GM21390 (cell line): ENCODE data around the gene UCHL5.
"Not testable (repeated sequence)": the region's sequence is repeated elsewhere in the genome, so short reads cannot be mapped to it uniquely, and the experiment has no call there.

ENCODE experiments used
- ATAC-seq: cut with Tn5 transposase; IDR thresholded peaks from one replicate; pipeline ENCODE4 v1.9.1; 2021; ENCODE audit not compliant: unreplicated experiment

Gene UCHL5

DNA sequence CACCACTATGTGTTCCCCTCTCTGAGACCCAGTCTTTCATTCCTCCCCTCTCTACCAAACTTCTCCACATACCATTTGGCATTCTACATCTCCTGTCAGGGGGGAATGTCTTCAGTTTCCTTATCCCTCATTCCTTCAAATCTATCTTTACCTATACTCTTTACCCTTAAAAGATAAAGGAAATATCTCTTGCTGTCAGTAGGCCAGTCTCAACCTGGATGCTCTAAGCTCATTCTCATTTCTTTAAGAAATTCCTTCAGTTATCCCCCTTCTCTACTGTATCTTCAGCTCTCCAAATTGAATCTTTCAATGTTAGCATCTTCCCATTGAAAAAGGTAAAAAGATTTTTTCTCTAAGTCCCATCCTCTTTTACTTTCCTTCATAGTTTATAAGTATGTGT lies 6.8 kb upstream of the UCHL5 start:
- no peak for ATAC-seq

DNA sequence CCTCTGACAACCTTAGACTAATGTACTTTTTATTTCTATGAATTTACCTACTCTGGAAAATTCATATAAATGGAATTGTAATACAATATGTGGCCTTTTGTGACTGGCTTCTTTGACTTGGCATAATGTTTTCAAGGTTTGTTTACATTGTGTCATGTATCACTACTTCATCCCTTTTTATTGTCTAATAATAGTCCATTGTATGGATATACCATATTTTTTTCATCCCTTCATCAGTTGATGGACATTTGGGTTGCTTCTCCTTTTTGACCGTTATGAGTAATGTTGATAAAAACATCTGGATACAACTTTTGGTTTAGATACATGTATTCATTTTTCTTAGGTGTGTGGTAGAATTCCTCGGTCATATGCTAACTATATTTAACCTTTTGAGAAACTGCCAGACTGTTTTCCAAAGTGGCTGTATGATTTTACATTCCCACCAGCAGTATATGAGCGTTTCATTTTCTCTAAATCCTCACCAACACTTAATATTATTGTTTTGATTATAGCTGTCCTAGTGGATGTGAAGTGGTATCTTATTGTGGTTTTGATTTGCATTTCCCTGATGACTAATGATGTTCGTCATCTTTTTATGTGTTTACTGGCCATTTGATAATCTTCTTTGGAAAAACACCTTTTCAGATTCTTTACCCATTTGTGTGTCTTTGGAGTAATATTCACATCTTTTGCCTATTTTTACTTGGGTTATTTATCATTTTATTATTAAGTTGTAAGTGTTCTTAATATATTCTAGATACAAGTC lies 3.7 kb upstream of the UCHL5 start:
- ATAC-seq, result no peak

DNA sequence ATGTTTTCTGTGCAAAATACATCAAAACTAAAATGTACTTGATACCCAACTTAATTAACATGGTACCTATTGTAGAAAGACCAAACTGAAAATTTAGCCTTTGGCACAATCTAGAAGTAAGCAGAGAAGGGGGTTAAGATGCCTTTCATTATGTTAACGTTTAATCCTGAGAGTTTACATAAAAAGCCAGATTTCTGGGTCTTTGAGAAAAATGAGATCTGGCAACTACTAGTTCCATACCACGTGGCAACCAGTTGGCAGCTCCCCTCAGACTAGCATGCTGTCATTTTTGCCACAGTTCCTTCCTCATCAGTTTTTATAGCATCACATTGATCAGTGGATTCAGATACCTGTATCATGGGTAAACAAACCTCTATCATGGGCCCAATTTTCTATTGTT lies 1.8 kb upstream of the UCHL5 start:
- ATAC-seq, result no peak

DNA sequence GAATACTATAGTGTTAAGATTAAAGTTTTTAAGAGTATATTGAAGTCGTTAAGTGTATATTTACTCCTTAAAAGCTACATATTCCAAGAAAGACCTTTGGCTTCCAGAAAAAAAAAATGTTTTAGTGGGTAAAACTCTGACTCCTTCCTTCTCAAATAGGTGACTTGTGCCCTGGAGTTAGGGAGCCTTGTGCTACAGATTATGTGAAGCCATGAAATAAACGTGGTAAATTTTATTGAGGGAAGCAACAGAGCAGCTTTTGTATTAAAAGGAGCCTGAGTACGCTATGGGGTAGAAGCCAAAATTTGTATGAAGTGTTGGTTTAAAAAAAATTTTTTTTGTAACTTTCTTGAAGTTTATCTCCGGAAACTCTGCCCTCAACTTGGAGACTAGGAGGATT lies 1.2 kb upstream of the UCHL5 start:
- ATAC-seq, result no peak

DNA sequence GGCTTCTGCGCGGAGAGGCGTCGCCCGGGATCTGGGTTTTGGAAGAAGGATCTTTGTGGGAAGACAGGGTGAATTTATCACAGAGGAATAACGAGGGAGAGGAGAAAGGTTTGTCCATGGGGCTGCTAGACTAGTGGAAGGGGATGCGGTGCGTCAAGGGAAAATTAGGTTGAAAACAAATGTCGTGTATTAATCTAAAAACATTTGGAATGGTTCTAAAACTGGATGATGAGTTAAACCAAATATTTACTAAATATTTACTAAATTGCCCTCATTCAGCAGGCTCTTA lies 899 bp upstream of the UCHL5 start:
- no peak for ATAC-seq

DNA sequence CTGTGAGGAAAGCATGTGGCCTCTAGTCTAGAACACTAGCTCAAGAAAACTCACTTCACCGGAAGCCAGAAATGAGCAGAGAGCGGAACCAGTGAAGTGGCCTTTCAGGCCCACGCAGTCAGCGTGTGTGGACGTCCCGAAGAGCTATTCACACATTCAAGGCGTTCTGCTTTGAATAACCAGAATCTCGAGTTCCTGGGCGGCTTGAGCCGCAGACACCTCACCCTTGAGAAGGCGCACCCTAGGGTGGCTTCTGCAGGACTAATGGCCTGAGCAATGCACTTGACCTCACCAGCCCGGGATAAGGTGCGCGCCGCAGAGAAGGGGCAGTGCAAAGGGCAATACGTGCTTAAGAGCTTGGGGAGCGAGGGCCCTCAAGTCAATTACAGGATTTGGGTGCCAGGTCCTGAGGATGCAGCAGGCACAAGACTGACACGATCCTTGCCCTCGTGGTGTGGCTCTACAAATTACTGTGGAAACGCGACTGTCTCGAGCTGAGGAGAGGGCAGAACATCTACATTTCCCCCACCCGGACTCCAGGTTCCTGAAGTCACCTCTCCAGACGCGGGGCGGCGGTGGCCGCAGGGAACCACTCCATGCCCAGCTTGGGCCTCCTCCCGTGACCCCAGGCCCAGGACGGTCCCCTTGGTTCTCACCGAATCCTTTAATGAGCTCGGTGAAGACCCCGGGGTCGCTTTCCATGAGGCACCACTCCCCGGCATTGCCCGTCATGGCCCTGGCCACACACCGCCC lies 455 bp downstream of the UCHL5 start:
- ATAC-seq, result peak; percentile 44

DNA sequence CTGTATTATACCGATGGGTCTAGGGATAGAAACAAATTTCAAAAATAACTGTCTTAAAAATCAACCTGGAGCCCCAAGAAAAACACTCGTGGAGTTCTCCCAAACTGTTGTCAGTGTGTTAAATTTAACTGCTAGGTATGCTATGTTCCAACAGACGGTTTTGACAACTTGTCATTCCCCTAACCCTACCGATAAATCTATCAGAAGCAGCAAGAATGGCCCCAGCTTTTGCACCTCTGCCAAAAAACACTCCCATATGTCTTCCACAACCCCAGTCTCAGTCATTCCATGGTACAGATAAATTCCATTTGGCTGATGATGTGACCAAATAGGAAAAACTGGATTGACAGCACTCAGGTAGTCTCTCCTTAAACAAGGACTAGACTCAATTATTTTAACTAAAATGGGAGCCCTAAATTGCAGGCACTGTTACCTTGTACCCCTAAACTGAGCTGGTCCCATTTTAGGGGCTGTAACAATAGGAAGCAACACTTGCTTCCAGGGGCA lies 4.9 kb downstream of the UCHL5 start:
- ATAC-seq, result no peak

DNA sequence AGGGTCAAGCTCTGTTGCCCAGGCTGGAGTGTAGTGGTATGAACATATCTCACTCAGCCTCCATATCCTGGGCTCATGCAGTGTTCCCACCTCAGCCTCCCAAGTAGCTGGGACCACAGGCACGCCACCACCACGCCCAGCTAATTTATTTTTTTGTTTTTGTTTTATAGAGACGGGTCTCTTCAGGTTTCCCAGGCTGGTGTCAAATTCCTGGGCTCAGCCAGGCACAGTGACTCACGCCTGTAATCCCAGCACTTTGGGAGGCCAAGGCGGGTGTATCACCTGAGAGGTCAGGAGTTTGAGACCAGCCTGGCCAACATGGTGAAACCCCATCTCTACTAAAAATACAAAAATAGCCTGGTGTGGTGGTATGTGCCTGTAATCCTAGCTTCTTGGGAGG lies 10.2 kb downstream of the UCHL5 start:
- ATAC-seq, result not testable (repeated sequence)

DNA sequence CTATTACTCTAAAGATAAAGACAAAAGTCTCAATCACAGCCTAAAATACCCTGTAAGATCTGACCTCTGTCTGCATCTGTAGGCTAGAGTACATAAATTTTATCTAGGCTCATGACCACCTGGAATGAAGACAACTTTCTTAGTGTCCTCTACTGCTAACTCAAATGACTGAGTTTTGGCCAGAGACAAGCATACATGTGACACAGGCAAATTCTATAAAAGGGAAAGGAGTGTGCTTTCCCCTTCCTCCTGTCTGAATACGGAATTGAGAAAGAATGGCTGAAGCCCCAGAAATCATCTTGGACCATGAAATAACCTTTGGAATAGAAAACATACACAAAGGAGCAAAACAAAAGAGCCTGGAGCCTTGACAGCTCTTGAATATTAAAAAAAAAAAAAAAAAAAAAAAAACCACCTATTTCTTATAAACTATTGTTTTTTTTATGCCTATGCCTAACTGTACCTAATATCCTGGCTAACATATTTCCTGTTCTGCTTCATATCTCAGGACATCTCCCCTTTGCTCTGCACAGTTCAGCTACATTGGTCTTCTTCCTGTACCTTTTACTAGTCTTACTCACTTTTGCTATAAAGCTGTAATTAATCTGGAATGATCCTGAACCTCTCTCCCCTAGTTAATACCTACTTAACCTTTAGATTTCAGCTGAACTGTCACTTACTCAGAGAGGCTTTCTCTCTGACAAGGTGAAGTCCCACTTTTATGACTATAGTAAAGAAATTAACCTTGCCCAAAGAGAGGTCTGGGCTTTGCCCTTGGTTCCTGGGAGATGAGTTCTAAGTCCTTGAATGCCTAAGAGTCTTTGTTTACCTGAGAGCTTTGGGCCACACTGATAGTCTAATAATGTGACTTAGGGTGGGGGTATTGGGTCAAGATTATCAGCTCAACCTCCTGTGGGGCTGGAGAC lies 16.1 kb downstream of the UCHL5 start:
- no peak for ATAC-seq

DNA sequence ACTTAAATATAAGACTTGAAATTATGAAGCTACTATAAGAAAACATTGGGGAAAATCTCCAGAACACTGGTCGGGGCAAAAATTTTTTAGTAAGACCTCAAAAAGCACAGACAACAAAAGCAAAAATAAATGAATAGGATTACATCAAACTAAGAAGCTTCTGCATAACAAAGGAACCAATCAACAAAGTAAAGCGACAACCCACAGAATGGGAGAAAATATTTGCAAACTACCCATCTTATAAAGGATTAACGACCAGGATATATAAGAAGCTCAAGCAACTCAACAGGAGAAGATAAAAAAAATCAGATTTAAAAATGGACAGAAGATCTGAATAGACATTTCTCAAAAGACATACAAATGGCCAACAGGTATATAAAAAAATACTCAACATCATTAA lies 19.1 kb downstream of the UCHL5 start:
- no peak for ATAC-seq

DNA sequence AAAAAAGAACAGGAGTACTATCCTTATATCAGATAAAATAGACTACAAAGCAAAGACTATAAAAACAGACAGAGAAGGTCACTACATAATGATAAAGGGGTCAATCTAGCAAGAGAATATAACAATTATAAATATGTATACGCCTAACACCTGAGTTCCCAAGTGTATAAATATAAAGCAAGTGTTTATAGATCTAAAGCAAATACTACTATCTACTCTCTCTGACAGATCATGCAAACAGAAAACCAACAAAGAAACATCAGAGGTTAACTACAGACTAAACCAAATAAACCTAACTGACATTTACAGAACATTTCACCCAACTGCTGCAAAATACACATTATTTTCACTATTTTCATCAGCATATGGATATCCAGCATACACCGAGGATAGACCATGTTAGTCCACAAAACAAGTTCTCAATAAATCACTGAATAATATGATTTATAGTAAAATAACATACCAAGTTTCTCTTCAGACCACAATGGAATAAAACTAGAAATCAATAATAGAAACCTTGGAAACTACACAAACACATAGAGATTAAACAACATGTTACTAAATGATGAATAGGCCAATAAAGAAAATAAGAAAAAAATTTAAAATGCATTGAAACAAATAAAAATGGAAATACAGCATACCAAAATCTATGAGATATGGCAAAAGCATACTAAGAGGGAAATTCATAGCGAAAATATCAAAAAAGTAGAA lies 22.7 kb downstream of the UCHL5 start:
- ATAC-seq, result no peak

DNA sequence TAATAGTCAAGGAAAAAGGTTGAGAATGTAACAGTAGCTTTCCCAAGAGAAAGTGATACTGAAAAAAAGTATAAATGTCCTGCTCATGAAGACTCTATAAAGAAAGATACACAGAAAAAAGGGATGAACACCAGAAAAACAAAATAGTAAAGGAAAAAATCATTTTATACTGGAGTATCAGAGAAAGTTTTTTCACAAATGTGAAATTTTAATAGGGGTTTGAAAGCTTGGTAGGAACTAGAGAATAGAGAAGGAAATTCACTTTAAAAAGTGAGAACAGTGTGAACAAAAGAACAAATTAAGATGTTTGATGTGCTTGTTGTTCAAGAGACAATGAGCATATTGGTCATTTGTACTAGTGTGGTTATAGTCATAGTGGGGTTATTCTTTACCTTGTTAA lies 25.6 kb downstream of the UCHL5 start:
- no peak for ATAC-seq

DNA sequence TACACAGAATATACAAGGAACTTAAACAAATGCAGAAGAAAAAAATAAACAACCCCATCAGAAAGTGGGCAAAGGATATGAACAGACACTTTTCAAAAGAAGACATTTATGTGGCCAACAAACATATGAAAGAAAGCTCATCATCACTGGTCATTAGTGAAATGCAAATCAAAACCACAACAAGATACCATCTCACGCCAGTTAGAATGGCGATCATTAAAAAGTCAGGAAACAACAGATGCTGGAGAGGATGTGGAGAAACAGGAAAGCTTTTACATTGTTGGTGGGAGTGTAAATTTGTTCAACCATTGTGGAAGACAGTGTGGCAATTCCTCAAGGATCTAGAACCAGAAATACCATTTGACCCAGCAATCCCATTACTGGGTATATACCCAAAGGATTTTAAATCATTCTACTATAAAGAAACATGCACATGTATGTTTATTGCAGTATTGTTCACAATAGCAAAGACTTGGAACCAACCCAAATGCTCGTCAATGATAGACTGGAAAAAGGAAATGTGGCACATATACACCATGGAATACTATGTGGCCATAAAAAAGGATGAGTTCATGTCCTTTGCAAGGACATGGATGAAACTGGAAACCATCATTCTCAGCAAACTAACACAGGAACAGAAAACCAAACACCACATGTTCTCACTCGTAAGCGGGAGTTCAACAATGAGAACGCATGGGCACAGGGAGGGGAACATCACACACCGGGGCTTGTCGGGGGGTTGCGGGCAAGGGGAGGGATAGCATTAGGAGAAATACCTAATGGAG lies 26.3 kb downstream of the UCHL5 start:
- ATAC-seq, result not testable (repeated sequence)

DNA sequence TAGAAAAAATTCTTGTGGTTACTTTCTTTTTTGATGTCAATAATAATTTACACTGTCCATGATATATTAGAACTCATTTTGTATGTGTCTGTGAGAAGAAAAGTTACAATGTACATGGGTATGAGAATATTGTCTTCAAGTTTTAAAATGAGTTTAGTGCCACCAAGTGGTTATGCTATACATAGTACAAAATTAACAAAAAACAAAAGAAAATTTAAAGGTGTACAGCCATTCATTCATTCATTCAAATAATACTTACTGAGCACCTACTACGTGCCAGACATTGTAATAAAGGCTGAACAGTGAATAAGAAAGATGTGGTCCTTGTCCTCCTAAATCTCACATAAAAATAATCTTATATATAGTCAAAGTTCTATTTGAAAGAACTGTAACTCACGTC lies 27.7 kb downstream of the UCHL5 start:
- no peak for ATAC-seq

DNA sequence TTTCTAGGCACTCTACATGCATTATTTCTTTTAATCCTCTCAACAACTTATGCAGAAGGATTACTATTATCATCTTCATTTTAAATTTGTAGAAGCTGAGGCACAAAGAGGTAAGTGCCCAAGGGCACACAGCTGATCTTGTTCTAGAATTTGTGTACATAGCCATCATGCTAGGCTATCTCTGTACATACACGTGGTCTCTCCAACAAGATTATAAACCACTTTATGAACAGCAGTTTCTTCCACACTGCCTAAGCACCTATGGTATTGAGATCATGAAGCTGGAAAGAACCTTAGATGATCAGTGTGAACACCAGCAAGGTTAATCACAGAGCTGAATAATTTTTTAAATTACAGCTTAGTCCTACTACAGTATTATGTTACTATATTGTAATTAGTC lies 28.9 kb downstream of the UCHL5 start:
- ATAC-seq, result no peak

DNA sequence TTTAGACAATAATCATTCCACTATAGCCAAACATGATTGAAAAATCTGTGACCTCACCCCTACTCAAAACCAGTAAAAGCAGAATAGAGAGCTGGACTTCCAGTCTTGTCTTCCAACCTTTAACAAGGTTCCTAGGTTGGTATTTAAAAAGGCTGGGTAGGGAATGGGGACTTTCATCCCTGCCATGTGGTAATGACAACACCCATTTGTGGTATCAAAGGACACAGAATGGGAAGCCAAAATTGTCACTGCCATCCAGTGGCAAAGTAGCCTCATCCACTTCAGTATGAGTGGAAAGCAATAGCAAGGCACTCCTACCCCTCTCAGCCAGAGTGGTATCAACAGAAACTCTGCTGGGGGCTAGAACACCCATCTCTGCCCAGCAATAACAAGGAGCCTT lies 33.9 kb downstream of the UCHL5 start:
- ATAC-seq, result no peak

DNA sequence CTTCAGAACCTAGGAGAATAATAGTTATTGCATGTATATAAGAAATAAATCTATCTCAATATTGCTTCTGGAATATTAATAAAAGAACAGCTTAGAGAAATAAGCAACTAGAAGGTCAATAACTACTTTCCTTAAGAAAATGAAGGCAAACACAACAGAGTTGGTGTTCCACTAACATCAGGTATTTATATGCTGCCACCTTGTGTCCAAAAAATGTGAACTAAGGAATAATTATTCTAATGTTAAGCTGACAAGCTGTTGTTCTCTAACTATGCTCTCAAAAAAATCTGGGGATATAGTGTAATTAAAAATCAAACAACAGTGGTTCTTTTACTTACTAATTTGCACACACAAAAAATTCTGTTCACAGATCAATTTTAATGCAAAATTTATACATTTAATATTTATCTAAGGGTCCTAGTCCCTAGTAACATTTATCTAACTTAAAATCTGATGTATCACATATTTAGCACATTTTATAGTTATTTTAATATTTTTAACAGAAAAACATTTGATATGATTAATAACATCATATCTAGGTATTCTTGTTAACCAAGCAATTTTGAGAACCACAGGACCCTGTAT lies 39.6 kb downstream of the UCHL5 start:
- peak; percentile 76 for ATAC-seq

DNA sequence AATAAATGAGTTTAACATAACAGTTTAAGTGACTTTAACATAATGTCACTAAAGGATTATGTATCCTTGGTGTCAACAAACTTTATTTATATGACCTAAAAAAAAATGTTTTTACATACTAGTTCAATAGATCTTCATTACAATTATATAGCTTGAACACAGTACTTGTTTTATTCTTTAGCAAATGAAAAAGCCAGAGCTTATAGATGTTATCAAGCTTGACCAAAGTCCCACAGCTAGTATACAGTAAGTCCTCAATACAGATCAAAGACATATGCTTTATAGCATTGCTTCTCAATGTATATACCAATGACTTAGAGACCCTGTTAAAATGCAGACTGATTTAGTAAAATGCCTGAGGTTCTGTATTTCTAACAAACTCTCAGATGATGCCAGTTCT lies 42.4 kb downstream of the UCHL5 start:
- ATAC-seq, result no peak

DNA sequence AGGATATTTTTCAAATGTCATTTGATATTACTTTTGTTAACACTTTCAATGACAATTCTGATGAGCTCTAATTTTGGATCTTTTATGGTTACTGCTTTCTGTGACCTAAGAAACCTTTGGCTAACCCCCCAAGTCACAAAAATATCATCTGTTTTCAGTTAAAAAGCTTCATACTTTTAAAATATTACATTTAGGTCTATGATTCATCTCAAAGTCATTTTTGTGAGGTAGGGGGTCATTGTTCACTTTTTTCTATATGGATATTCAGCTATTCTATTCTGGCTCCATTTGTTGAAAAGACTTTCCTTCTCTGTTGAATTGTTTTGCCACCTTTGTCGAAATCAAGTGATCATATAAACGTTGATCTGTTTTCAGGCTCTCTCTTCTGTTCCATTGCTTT lies 44.8 kb downstream of the UCHL5 start:
- no peak for ATAC-seq

DNA sequence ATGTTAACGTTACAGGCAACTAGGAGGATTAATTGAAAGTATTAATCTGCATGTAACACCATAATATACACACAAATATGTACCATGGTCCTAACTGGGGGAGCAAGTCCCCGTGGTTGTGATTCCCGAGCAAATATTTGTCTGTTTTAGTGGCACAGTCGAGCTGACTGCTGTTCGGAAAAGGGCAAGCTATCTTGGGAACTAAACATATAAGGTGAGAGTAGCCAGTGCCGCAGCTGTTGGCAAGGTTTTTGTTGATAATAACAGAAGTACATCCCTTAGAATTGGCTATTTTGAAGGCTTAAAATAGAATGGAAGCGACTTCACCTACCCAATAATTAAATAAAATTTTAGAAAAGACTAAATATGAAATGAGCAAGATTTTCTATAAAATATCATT lies 45.5 kb downstream of the UCHL5 start:
- ATAC-seq, result no peak
